ENCODE measurements around the gene THSD4. TPM values are rescaled to one million over a fixed set of nuclear protein-coding genes. Genes with fewer than 3 reads are reported as not detected.

The THSD4 gene
- total and polyA plus RNA-seq, 7 donors = 1.4 to 7.8 (median 2.2) TPM

GRCh38 chr15:71444032-71444810 is 328.9 kb downstream of the THSD4 start:
- WGBS, 2 donors = 84 to 85% methylated on average over 7 of the region's 7 CpGs
- H3K4me1 ChIP-seq = no peaks in the 10 kb centered on the region
- intact Hi-C loops (cut with DNase I) = loop anchor here (5.0 kb wide), 1 partner anchor 552 kb away; the partner anchor contains the start of genes LRRC49 and THAP10

DNA sequence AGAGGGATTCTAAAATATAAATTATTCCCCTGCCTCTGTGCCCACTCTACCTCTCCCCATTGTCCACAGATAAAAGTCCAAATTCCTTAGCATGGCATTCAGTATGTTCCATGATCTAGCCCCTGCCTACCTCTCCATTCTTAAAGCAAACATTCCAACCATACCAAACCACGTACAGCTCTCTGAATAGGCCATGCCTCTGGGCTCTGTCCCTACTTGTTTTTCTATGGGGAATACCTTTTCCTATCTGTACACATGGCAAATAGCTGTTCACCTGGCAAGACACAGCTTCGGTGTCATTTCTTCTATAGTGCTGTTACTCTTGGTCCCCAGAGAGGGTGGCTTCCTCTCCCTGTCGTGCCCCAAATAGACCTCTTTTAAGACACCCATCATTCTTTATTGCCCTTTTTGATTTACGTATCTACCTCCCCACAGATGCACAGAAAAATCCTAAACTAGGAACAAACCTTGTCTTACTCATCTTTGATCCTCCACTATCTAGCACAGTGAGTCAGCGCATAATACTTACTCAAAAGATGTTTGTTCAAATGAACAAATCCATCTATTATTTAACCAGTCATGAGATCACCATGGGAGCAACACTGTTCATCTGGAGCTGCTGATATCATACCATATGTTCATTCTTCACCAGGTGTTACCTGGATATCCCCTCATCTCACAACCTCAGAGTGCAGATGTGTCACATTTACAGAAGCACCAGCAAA is 329.8 kb downstream of the THSD4 start:
- no peaks in the 10 kb centered on the region for H3K27me3 ChIP-seq
- intact Hi-C loops (cut with DNase I) = loop anchor here (5.0 kb wide), 3 partner anchors 207 to 553 kb away; partner anchors contain the start of genes LRRC49 and THAP10
- no peak overlapping the region for H3K27ac ChIP-seq
- TF ChIP-seq POLR2A (IDR thresholded peaks at IDR 0.05) (no peak), EP300 (IDR thresholded peaks at IDR 0.05) (no peak), POLR2AphosphoS5 (IDR thresholded peaks at IDR 0.05) (no peak)
- TF ChIP-seq, protein P1, sequence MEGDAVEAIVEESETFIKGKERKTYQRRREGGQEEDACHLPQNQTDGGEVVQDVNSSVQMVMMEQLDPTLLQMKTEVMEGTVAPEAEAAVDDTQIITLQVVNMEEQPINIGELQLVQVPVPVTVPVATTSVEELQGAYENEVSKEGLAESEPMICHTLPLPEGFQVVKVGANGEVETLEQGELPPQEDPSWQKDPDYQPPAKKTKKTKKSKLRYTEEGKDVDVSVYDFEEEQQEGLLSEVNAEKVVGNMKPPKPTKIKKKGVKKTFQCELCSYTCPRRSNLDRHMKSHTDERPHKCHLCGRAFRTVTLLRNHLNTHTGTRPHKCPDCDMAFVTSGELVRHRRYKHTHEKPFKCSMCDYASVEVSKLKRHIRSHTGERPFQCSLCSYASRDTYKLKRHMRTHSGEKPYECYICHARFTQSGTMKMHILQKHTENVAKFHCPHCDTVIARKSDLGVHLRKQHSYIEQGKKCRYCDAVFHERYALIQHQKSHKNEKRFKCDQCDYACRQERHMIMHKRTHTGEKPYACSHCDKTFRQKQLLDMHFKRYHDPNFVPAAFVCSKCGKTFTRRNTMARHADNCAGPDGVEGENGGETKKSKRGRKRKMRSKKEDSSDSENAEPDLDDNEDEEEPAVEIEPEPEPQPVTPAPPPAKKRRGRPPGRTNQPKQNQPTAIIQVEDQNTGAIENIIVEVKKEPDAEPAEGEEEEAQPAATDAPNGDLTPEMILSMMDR (IDR thresholded peaks at IDR 0.05) = no peak
- no peak overlapping the region for H3K4me3 ChIP-seq
- no peak for DNase-seq
- WGBS, 2 donors = 75 to 94% methylated on average over 5 of the region's 5 CpGs
- H3K36me3 ChIP-seq = no peaks in the 10 kb centered on the region
- no peaks in the 10 kb centered on the region for H3K4me1 ChIP-seq
- H3K9me3 ChIP-seq = no peaks in the 10 kb centered on the region

More at GRCh38 chr15:71444032-71444810, 328.9 kb downstream of the THSD4 start:
- no peak for DNase-seq
- Histone ChIP-seq H3K36me3 (no peaks in the 10 kb centered on the region), H3K27me3 (no peaks in the 10 kb centered on the region), H3K9me3 (no peaks in the 10 kb centered on the region), H3K27ac (no peak overlapping the region), H3K4me3 (no peak overlapping the region)
- TF ChIP-seq EP300 (IDR thresholded peaks at IDR 0.05) (no peak), POLR2A (IDR thresholded peaks at IDR 0.05) (no peak), POLR2AphosphoS5 (IDR thresholded peaks at IDR 0.05) (no peak)
- TF ChIP-seq, protein P1 (IDR thresholded peaks at IDR 0.05) = no peak

DNA sequence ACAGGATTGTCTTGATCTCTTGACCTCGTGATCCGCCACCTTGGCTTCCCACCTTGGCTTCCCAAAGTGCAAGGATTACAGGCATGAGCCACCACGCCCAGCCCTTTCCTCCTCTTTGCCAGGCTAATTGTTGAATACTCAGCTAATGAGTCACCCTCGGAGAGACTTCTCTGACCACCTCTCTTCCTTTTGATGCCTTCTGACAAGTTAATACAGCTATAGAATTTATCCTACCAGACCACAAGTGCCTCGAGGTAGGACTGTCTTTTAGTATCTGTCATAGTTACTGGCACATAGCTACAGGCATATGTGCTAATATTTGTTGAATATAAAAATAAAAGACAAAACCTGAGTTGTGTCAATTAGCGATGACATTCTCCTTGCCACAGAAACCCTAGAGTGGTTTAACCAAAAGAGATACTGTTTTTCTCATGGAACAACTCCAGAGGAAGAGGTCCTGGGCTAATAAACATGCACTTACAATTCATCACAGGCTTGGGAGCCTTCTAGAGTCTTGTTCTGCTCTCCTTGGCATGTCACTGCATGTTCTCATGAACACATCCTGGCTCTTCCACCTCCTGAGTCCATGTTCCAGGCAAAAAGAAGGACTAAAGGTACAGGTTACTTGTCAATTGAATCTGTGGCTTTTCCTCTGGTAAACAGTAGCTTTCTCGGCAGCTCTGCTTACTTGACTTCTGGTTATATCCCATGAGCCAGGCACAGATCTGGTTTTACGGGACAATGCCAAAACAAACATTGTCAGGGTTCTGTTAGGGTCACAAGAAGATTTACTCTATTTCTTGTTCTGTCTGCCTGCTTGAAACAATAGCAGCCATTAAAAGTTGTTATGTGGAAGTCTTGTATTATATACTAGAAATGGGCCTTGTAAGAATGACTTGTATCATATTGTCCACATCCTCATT is 332.3 kb downstream of the THSD4 start:
- 53 to 68% methylated on average over 8 of the region's 8 CpGs for WGBS, 2 donors
- H3K4me3 ChIP-seq = no peak overlapping the region
- no peaks in the 10 kb centered on the region for H3K9me3 ChIP-seq
- H3K36me3 ChIP-seq = no peaks in the 10 kb centered on the region
- no peaks in the 10 kb centered on the region for H3K27me3 ChIP-seq
- TF ChIP-seq, protein P1 (IDR thresholded peaks at IDR 0.05) = no peak
- TF ChIP-seq POLR2A (IDR thresholded peaks at IDR 0.05) (no peak), EP300 (IDR thresholded peaks at IDR 0.05) (no peak)
- intact Hi-C loops (cut with DNase I) = loop anchor here (1.0 to 5.0 kb wide), 3 partner anchors 205 to 355 kb away; no protein-coding TSS in a partner anchor
- no peak overlapping the region for H3K27ac ChIP-seq
- DNase-seq = no peak
- no peaks in the 10 kb centered on the region for H3K4me1 ChIP-seq

DNA sequence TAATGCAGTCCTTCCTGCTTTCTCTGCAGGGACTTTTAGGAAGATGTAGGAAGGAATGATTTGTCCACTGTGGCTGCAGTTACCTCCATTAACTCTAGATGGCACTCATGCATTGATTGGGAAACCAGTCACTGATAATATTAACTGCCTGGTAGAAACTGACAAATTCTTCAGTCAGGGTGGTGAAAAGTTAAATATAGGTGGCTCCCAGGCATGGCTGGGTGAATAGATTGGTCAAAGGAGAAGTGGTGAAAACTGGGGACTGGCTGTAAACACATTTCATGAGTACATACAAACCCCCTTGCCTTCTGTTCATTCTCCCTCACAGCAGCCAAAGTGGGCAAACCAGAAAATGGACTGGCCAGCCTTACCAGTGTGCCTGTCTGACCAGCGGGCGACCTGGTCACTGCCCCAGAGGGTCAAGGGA is 333.4 kb downstream of the THSD4 start:
- no peaks in the 10 kb centered on the region for H3K27me3 ChIP-seq
- no peak overlapping the region for H3K27ac ChIP-seq
- no peak overlapping the region for H3K4me3 ChIP-seq
- H3K9me3 ChIP-seq = no peaks in the 10 kb centered on the region
- TF ChIP-seq, protein P1 (IDR thresholded peaks at IDR 0.05) = peak; percentile 65 to 91 (median 86)
- no peak for TF ChIP-seq EP300 (IDR thresholded peaks at IDR 0.05)
- H3K4me1 ChIP-seq = no peaks in the 10 kb centered on the region
- WGBS, 2 donors = 80 to 87% methylated on average over 2 of the region's 2 CpGs
- no peak for DNase-seq
- no peaks in the 10 kb centered on the region for H3K36me3 ChIP-seq
- intact Hi-C loops (cut with DNase I) = loop anchor here (1.0 to 5.0 kb wide), 3 partner anchors 204 to 354 kb away; no protein-coding TSS in a partner anchor

All from sigmoid colon (tissue), 7 donors.